Skeletal muscle cell (primary cell): ENCODE results near the gene ATP10B.

Experiments
- DNase-seq: peaks from one replicate; pipeline ENCODE4 v3.0.0-alpha.2; 2010; ENCODE audit warnings: low read depth
- H3K4me3 ChIP-seq: 2 replicates; pipeline ENCODE4 v1.5.1; 2011; ENCODE audit warnings: low read depth, mild to moderate bottlenecking, control low read depth, low read length, moderate library complexity

The ATP10B gene

DNA sequence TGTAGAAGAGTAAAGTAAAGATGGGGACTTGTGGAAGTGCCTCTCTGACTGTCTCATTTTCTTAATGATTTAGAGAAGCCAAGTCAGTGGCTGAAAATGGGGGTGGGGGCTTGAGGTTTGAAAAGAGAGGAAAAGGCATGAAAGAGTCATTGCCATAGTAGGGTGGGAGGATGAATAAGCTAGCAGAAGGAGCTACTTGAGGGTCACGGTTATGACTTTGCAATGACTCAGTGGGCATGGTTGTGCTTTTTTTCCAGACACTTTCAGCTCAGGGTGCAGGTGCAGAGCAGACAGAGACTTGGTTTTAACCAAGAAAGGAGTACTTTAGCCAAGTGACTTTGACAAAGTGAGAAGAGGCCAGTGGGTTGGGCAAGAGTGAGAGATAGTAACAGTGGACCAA is 312.6 kb downstream of the ATP10B start:
- no peak overlapping the region for H3K4me3 ChIP-seq

DNA sequence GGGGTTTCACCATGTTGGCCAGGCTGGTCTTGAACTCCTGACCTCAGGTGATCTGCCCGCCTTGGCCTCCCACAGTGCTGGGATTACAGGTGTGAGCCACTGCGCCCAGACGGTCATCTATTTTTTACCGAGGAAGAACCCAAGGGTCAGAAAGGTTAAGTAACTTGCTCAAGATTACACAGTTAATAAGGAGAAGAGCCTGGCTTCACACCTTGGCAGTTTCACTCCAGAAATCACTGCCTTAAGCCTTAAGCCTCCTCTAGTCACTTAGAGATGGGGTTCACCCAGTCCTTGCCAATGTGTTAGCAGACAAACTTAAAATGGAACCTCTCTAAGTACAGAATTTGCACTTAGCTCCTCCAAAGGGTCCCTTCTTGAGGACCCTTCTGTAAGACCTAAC is 314.1 kb downstream of the ATP10B start:
- DNase-seq = no peak
- H3K4me3 ChIP-seq = no peak overlapping the region

More for the DNA sequence above, 312.6 kb downstream of the ATP10B start:
- no peak for DNase-seq

DNA sequence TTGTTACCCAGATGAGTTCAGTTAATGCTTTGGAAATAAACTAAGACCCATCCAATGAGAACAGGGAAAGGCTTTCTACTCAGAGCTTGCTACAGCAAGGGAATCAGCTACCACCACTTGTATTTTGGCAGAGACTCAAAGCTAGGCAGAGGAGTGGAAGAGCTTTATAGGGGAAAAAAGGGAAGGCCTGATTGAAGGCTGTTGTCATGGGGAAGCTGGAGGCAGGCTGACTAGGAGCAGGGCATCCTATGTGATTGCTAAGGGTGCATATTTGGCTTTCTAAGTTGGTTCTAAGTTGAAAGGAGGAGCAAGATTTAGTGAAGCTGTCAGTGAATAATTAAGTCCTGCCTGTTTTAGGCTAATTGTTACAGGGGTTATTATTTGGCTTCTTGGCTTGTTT is 314.9 kb downstream of the ATP10B start:
- DNase-seq = no peak
- H3K4me3 ChIP-seq = no peak overlapping the region

DNA sequence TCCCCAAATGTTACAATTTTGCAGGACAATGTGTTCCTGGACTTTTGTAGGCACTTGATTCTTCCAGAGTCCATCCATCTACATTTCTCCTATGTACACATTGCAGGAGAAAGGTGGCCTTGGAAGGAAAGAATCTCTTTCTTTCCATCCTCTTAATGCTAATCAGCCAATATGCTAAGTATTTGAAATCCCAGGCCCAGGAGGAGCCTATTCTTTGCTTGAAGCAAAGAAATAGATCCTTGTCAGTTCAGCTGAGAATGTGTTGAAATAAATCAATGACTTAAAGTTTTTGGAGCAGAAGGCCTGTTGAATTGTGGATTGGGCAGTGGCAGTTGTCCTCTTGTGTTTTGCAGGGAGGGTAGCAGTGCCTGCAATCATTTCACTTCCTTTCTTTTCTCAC is 317.1 kb downstream of the ATP10B start:
- H3K4me3 ChIP-seq = no peak overlapping the region
- DNase-seq = no peak

DNA sequence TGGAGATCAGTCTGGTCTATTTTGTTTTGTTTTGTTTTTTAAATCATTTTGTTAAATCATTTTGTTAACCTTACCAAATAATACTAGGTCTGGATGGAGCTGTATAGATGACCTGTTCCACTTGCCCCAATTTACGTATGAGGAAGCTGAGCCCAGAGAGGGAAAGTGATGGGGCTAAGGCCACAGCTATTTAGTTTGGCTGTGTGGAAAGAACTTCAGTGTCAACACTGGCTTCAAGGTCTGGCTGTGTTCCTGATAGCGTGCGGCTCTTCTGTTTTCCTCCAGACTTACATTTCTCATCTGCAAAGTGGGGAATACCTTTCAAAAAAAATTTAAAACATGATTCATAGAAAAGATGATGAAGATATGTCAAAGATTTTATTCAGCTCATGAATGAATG is 317.9 kb downstream of the ATP10B start:
- no peak for DNase-seq
- H3K4me3 ChIP-seq = no peak overlapping the region

DNA sequence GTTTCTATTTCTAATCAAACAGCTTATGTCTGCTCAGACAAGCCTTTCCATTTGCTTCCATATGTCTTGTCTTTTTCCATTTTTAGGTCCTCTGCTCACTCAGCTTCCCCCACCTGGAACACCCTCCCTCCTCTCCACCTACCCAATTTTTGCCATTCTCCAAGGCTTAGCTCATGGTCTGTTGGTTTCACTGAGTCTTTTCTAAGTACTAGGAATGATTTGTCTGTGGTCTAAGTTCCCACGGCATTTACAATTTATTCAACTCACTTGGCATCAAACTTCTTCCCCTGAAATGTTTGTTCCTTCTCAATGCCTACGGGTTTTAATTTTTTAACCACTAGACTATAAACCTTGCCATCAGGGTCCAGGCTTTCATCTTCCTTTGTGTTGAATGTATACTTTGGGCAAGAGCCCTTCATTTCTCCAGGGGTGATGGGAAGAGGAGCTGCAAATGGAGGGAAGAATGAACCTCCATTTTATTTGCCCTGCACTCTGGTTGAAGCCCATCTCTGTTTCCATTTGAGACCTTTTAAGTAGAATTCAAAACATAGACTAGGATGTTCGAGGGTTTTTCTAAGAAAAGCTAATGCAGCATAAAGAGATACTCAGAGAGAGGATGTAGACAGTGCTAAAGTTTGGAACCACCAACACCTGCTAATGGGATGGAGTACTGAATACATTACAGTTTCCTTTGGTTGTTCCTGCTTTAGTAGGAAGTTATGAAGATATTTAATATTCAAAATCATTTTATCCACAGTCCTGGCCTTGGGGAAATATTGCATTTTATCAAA is 326.3 kb downstream of the ATP10B start:
- DNase-seq = no peak
- H3K4me3 ChIP-seq = no peak overlapping the region

DNA sequence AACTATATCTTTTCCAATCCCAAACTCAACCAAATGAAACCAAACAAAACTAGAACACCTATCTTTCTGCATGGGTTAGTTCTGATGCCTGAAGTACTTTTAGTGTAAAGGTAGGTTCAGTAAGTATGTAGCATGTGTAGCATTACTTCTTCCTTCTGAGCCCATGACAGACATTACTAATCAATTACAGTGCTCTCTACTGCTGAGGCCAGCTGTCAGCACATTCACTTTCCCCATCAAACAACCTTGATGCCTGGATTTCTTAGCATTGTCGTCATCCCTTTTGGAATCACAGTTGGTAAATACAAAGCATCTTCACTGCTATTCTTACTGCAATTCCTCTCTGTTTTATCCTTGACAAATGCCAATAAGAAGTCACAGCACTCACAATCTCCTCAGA is 327.2 kb downstream of the ATP10B start:
- no peak overlapping the region for H3K4me3 ChIP-seq
- DNase-seq = no peak

DNA sequence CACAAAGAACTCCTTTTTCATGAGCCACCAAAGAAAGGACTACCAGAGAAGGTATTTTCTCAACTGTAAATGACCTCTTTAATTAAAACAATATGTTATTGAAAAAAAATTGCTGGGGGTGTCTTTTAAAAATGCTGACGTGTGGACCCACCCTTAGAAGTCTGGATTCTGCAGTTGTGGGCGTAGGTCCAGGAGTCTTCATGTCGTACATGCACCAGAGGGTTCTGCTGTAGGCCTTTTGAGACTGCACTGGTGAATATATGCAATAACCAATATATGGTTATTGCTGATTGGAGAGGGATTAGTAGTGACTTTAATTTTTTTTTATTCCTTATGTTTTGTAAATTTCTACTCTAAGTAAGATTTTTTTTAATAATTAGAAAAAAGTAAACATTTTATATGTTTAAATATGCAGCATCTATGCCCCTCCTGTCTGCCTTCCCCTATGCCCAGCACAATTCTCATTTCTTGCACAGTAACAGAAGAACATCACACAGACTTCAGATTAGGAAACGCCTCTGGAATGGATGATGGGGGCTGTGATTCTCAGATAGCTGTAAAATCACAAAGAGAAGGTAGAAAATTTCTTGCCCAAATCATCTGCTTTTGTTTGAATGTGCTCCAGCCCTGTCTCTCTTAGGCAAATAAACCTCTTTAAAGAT is 328.4 kb downstream of the ATP10B start:
- no peak for DNase-seq
- no peak overlapping the region for H3K4me3 ChIP-seq

DNA sequence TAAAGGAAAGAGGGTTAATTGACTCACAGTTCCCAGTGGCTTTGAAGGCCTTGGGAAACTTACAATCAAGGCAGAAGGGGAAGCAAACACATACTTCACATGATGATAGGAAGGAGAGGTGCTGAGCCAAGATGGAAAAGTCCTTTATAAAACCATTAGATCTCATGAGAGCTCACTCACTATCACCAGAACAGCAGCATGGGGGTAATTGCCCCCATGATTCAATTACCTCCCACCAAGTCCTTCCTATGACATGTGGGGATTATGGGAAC is 330.7 kb downstream of the ATP10B start:
- H3K4me3 ChIP-seq = no peak overlapping the region
- DNase-seq = no peak

DNA sequence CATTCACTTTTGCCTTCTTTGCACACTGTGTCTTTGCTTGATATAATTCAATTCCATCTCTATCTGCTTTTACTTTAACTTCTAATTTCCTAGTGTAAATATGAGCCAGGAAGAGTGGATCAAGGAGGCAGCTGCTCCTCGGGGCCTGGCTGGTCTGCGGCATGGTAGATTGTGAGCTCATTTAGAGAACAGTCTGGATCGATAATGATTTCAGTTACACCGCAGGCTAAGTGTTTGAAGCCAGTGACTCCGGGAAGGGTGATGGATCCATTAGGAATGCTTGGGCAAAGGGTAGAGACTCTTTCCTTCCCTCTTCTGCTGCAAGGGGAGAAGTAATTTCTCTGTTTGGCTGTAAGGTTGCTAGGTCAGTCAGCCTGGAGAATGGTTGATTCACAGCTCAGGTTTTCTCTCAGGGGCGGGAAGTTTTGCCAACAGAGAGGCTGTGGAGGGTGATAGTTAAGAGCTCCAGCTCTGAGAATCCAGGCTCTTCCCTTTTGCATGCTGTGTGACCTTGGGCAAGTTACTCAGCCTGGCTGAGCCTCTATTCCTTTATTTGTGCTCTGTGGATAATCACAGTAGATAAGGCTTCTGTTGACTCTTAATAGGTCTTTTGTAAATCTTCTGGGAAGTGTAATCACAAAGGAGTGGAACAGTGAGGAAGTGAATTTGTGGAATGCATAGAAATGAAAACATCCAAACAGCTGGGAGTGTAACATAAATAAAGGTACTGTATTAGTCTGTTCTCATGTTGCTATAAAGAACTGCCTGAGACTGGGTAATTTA is 331.2 kb downstream of the ATP10B start:
- DNase-seq = no peak
- no peak overlapping the region for H3K4me3 ChIP-seq

DNA sequence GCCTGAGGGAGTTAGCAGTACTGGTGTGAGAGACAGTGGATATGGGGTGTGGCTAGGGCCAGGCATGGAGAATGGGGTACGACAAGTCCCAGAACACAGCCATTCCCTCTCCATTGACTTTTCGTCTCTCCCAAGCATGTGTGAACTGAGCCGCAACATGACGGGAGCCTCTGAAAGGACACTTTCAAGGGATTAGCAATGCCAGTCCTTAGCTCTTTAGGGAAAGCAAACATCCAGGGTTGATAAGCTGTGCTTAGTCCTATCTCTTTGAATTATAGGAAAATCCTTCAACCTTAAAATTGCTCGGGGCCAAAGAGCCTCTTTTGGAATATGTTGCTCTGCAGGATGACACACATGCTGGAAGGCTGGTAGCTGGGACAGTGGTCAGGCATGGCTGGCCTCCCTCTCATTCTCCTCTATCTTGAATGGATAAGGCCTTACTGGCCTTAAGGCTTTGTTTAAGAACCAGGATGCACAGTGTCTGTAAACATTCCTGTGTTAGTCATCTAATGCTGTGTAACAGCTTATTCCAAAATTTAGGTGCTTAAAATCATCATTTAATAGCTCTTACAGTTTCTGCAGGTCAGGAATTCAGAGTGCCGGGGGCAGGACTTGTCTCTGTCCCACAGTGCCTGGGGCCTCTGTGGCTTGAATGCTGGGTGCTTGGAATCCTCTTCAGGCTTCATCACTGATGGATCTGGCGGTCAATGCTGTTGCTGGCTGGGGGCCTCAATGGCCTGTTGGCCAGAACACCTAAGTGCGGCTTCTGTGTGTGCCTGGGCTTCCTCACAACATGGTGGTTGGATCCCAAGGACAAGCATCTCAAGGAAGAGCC is 335.1 kb downstream of the ATP10B start:
- DNase-seq = no peak
- no peak overlapping the region for H3K4me3 ChIP-seq

DNA sequence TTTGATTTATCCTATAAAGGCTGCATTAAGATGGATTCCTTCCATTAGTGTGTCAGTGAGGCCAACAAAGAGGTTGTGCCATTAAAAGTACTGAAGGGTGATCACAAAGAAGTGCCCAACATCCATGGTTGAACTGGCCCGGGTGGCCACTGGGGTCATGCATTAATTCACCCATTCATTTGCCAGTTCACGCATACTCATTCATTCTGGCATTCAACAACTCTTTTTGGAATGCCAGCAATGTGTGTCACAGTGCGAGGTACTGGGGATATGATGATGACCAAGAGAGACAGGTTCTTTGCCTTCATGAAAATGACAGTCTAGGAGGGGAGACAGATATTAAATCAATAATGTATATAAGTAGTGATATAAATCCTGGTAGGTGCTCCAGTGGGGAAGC is 337.1 kb downstream of the ATP10B start:
- H3K4me3 ChIP-seq = no peak overlapping the region
- no peak for DNase-seq

DNA sequence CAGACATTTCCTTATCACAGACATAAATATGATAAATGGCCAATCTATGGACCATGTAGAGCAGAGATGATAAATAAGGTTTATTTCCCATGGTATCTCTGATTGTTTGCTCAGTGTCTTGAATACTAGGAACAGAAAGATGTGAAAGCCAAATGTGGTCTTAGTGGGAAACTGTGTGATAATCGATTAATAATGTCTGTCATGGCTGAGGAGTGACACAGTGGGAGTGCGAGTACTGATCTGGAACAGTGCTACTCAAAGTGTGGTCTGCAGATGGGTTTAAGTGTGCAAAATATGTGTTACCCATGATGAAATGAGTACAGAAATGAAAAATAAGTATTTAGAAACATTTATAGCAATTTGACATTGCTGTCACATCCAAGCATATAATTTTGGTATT is 337.8 kb downstream of the ATP10B start:
- H3K4me3 ChIP-seq = no peak overlapping the region
- DNase-seq = no peak

DNA sequence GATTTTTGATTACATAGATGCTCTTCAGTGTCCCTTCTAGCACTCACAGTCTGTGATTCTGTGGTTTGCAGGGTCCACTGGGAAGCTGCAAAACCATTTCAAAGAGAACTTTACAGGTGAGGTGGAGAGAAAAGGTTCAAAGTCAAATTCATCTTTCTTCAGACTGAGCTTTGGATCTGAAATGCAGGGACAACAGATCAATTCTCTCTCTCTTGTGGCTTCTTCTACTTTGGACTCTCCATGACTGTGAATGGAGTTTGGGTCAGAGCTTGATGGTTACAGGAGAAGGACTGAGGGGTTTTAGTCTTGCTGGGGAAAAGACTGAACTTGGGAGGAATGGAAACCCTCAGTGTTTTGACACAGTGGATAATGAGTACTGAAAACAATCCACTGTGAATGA is 338.5 kb downstream of the ATP10B start:
- no peak overlapping the region for H3K4me3 ChIP-seq
- no peak for DNase-seq
